Activated T-helper 1 cell treated with anti-CD3 and anti-CD28 coated beads, Interleukin-2, amount 50 U/mL, for 16 hours (primary cell): Measurements from ENCODE around the gene ARHGAP26.

ENCODE experiments used
- DNase-seq, 2 donors: peaks; one replicate each; pipeline ENCODE4 v3.0.0-alpha.2; 2020; ENCODE audit warnings: low read depth in 1 of 2, low spot score in 1 of 2

ARHGAP26 gene

GRCh38 chr5:142748568-142749249, 21.5 kb upstream of the ARHGAP26 start:
- DNase-seq, result peak; percentile 9 to 20

- no peak for DNase-seq
Observed at GRCh38 chr5:142749321-142749720, 20.9 kb upstream of the ARHGAP26 start.

DNA sequence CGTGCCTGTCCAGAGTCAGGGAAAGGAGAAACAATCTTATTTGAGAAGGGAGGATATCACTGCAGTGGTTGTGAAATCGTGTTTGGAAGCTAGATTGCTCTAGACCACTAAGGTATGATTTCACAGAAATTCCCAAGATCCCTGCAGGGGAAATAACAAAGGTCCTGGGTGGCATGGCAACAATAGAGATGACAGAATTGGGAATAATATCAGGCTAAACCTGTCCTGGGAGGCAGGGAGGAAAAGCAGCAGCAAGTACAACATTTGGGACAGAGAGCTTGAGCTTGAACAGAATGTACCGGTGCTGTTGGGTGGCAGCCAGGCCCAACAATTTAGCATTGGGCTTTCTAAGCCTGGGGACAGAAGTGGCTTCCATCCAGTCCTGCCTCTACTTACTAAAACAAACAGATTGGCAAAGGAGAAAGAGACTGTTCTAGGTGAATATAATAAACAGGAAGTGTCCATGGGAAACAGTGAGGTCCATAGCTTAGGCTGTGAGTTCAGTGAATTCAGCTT, 17.0 kb upstream of the ARHGAP26 start:
- no peak for DNase-seq

DNA sequence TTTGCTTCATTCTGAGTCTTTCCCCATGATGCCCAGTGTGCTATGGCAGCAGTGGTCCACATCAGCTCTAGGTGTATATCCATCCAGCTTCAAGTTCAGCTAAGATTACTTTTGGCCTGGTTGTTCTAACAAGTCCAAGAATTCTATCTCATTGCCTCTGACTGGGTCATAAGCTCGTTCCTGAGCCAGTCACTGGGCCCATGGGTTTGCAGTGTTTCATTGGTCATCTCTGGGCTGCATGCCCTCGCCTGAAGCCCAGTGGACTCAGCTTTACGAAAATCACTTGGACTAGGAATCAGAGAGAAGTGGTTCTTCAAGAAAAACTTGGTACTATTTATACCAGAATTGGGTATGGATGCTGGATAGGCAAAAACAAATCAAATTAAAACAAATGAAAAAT, 16.1 kb upstream of the ARHGAP26 start:
- no peak for DNase-seq

GRCh38 chr5:142756576-142756975, 13.6 kb upstream of the ARHGAP26 start:
- DNase-seq, result no peak

GRCh38 chr5:142757564-142757963, 12.6 kb upstream of the ARHGAP26 start:
- no peak for DNase-seq

GRCh38 chr5:142758062-142758795, 11.9 kb upstream of the ARHGAP26 start:
- DNase-seq, result no peak

DNA sequence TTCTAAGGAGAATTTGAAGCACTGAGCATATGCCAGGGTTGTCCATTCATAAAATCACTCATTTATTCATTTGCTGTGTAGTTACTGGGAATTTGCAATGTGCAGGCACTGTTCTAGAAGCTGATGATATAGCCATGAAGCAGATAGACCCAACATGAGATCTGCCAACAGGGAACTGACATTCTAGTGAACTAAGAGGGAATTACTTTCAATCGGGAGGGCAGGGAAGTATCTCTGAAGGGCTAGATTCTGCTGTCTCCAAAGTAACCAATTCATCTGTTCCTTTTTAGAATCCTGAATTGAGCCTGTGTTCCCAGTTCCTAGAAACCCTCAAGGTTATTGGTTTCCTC, 11.4 kb upstream of the ARHGAP26 start:
- DNase-seq, result no peak

GRCh38 chr5:142763701-142764100, 6.5 kb upstream of the ARHGAP26 start:
- no peak for DNase-seq

DNA sequence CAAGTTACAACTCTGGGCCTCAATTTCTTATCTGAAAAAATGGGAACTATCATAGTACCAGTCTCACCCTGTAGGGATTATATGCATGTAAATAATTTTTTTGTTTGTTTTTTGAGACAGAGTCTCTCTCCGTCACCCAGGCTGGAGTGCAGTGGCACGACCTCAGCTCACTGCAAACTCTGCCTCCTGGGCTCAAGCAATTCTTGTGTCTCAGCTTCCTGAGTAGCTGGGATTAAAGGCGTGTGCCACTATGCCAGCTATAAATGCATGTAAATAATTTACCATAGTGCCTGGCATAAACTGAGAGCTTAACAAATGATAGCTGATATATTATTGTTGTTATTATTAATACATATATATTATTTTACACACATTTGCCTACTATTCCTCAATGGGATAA, 3.0 kb upstream of the ARHGAP26 start:
- DNase-seq, result no peak

GRCh38 chr5:142767911-142768310, 2.3 kb upstream of the ARHGAP26 start:
- DNase-seq, result no peak

DNA sequence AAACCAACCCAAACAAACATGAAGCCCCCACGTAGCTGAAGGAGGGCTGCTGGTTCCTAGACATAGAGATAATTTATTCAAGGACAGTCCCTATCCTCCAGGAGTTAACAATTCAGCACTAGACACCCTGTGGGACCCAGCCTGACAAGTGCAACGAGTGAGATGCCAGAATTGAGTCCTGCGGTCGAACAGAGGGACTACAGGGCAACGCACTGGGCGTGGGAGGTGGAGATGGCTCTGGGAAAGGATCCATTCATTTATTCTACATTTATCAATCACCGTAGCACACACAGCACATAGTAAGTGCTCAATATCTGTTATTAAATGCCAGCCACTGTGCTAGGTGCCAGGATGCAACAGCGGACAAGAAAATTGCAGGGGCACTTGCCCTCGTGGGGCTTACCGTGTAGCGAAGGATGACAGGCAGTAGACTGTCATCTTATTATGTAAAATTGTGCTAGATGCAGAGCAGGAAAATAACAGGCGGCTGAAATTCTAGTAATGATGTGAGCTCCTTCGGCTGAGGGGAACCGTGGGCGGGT, 855 bp upstream of the ARHGAP26 start:
- no peak for DNase-seq

- peak; percentile 23 to 35 for DNase-seq
Observed at GRCh38 chr5:142770650-142771609, 753 bp downstream of the ARHGAP26 start.

- DNase-seq, result no peak
Observed at GRCh38 chr5:142771666-142772065, 1.5 kb downstream of the ARHGAP26 start.

GRCh38 chr5:142772446-142773293, 2.5 kb downstream of the ARHGAP26 start:
- no peak for DNase-seq

- no peak for DNase-seq
Observed at GRCh38 chr5:142777099-142777498, 6.9 kb downstream of the ARHGAP26 start.

DNA sequence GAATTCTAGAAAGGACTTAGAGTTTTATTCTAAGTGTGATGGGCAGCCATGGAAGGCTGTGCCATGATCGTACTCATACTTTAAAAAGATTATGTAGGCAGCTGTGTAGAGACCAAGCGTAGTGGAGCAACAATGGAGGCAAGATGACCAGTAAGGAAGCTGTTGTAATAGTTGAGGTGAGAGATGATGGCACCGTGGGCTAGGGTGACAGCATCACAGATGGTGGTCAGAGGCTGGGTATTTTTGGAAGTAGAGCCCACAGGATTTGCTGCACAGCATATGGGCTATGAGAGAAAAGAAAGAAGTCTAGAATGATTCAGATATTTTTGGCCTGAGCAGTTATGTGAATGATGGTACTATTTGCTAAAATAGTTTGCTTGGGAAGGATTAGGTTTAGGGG, 7.7 kb downstream of the ARHGAP26 start:
- DNase-seq, result no peak

DNA sequence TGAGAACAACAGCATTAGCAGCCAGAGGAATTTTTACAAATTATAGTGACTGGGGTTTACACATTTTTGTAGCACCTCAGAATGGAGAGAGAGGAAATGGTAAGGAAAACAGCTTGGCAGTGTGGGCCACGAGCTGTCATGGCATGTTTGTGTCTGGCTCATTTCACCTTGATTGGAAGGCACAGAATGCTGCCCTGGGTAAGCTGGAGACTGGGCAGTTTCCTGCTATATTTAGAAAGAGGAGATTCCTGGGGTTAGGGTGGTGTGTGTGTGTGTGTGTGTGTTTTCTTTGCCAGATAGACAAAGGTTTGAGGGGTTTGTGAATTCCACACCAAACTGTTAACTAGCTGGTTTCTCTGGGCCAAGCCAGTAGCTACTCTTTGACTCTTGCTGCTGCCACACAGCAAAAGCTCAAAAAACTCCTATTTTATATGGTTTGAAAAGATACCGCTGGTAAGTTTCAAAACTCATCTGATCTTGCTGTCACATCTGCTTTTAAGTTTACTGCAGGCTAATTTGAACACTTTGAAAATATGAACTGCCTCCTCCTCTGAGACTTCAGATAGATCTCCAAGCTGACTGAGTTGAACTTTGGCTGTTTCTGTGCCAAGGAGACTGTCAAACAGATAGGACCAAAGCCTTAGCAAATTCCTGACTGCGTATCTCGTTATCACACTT, 9.1 kb downstream of the ARHGAP26 start:
- no peak for DNase-seq

GRCh38 chr5:142780871-142781270, 10.7 kb downstream of the ARHGAP26 start:
- DNase-seq, result no peak
